RKO (cell line): ENCODE measurements around the gene MACROD2.

ENCODE experiments used
- DNase-seq: peaks from one replicate; pipeline ENCODE4 v3.0.0-alpha.2; 2016; ENCODE audit warnings: low spot score

Gene MACROD2

GRCh38 chr20:15056246-15056645, 1060.9 kb downstream of the MACROD2 start:
- DNase-seq = no peak

- DNase-seq = no peak
Observed at GRCh38 chr20:15058841-15059240, 1063.5 kb downstream of the MACROD2 start.

- no peak for DNase-seq
Observed at GRCh38 chr20:15059438-15059837, 1064.1 kb downstream of the MACROD2 start.

- no peak for DNase-seq
Observed at GRCh38 chr20:15060265-15061060, 1065.1 kb downstream of the MACROD2 start.

GRCh38 chr20:15061061-15061430, 1065.7 kb downstream of the MACROD2 start:
- no peak for DNase-seq

GRCh38 chr20:15061955-15062354, 1066.6 kb downstream of the MACROD2 start:
- DNase-seq = no peak

- no peak for DNase-seq
Observed at GRCh38 chr20:15063081-15063480, 1067.8 kb downstream of the MACROD2 start.

GRCh38 chr20:15064741-15065140, 1069.4 kb downstream of the MACROD2 start:
- DNase-seq = no peak

- DNase-seq = no peak
Observed at GRCh38 chr20:15065794-15066193, 1070.5 kb downstream of the MACROD2 start.

- DNase-seq = no peak
Observed at GRCh38 chr20:15068486-15068885, 1073.2 kb downstream of the MACROD2 start.

- DNase-seq = no peak
Observed at GRCh38 chr20:15069355-15069754, 1074.0 kb downstream of the MACROD2 start.

- no peak for DNase-seq
Observed at GRCh38 chr20:15071085-15071808, 1075.9 kb downstream of the MACROD2 start.

GRCh38 chr20:15072316-15072715, 1077.0 kb downstream of the MACROD2 start:
- DNase-seq = no peak

- DNase-seq = no peak
Observed at GRCh38 chr20:15075586-15075985, 1080.3 kb downstream of the MACROD2 start.

GRCh38 chr20:15076785-15077184, 1081.5 kb downstream of the MACROD2 start:
- no peak for DNase-seq

- no peak for DNase-seq
Observed at GRCh38 chr20:15077733-15078250, 1082.5 kb downstream of the MACROD2 start.

- DNase-seq = no peak
Observed at GRCh38 chr20:15079594-15080340, 1084.5 kb downstream of the MACROD2 start.

- no peak for DNase-seq
Observed at GRCh38 chr20:15081261-15081660, 1085.9 kb downstream of the MACROD2 start.

GRCh38 chr20:15091421-15092037, 1096.2 kb downstream of the MACROD2 start:
- no peak for DNase-seq

- no peak for DNase-seq
Observed at GRCh38 chr20:15098351-15098750, 1103.0 kb downstream of the MACROD2 start.

GRCh38 chr20:15099130-15099529, 1103.8 kb downstream of the MACROD2 start:
- no peak for DNase-seq

- DNase-seq = no peak
Observed at GRCh38 chr20:15100506-15101160, 1105.3 kb downstream of the MACROD2 start.
